ENCODE results near the gene WDR44.
"Not testable (repeated sequence)": the region's sequence is repeated elsewhere in the genome, so short reads cannot be mapped to it uniquely, and the experiment has no call there.

WDR44 gene

DNA sequence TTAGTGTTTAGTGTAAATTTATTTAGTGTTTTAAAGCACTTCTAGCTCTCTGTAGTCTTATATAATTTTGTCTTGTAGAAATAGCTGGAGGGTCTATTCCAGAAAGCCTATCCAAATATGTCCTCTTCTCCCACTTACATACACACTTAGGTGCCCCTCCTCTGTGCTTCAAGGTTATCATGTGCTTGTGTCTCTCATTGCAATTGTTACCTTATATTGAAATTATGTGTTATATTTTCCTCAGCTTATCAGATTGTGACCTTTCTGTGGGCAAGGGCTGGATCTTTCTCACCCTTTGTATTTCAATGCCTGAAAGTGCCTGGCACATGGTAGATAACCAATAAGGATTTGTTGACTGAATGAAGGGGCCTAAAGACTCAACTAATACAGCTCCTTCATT, 18.4 kb downstream of the WDR44 start:
- DNase-seq, result no peak

- DNase-seq, result no peak
These were observed 21.4 kb downstream of the WDR44 start for GRCh38 chrX:118367338-118367737.

DNA sequence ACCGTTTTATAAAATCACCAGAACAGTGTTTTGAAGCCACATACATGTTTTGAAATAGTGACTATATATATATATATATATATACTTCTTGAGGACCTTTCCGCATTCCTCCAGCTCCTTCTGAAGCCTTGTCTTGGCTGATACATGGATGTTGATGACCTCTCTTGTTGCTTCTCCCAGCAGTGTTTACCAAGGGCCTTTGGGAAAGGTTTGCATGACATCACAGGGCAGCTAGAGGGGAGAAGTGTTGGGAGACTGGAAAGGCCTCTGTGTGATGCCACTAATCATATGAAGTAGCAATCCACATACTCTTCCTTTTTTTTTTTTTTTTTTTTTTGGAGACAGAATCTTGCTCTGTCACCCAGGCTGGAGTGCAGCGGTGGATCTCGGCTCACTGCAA, 22.5 kb downstream of the WDR44 start:
- no peak for DNase-seq

- no peak for DNase-seq
These were observed 25.2 kb downstream of the WDR44 start for GRCh38 chrX:118370921-118371624.

GRCh38 chrX:118373538-118373937, 27.6 kb downstream of the WDR44 start:
- DNase-seq, result no peak

- DNase-seq, result no peak
These were observed 37.2 kb downstream of the WDR44 start for GRCh38 chrX:118383120-118383519.

- no peak for DNase-seq
These were observed 46.8 kb downstream of the WDR44 start for GRCh38 chrX:118392716-118393115.

GRCh38 chrX:118396113-118396512, 50.2 kb downstream of the WDR44 start:
- DNase-seq, result no peak

- no peak for DNase-seq
These were observed 72.9 kb downstream of the WDR44 start for GRCh38 chrX:118418811-118419251.

- DNase-seq, result no peak
These were observed 74.6 kb downstream of the WDR44 start for GRCh38 chrX:118420462-118420861.

GRCh38 chrX:118423558-118423957, 77.7 kb downstream of the WDR44 start:
- peak; percentile 15 for DNase-seq

DNA sequence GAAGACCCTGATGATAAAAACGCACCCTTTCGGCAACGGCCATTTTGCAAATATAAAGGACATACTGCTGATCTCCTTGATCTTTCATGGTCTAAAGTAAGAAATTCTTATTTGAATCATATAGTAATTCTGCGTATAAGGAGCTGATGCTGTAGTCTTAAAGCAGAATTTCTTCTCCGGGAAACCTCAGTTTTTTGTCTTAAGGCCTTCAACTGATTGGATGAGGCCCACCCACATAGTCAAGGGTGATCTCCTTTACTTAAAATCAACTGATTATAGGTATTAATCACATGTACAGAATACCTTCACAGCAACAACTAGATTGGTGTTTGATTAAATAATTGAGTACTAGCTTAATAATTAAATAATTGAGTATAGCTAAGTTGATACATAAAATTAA, 86.9 kb downstream of the WDR44 start:
- DNase-seq, result no peak

DNA sequence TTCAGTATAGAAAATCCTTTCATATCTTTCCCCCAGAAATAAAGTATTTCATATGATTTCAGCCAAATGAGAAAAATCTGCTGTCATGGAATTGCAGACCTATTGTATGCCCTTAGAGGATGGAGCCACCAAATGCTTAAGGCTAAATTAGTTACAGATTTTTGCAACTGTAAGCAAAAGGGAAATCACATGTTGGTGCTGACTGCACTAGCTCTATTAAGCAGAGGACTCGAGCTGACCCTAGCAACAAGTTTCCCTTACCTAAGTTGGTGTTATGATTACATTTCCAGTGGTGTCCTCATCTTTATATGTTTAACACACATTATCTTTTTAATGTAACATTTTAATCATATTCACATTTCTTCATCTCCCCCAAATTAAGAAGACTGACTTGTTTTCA, 91.4 kb downstream of the WDR44 start:
- DNase-seq, result no peak

DNA sequence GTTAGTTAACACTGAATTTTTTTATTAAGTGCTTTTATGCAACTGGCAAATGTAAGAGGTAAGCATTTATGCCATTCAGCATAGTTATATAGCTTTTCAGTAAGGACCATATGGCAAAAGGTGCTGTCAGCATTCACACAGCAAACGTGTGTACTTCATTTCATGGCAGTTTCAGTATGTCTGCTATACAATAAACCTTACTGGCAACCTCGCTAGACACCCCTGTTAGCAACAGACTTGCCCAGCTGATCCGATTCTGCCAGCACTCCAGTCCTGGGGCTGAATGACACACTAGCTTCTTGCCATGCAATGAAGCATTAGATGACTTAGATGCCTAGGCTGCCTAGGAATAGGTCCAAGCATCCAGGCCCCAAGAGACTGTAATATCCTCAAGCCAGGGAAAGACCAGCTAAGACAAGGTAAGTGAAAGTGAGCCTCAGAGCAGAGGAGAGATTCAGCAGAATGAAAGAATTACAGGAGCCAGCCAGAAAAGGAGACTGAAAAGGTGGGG, 102.4 kb downstream of the WDR44 start:
- no peak for DNase-seq

- no peak for DNase-seq
These were observed 109.1 kb downstream of the WDR44 start for GRCh38 chrX:118455013-118455412.

DNA sequence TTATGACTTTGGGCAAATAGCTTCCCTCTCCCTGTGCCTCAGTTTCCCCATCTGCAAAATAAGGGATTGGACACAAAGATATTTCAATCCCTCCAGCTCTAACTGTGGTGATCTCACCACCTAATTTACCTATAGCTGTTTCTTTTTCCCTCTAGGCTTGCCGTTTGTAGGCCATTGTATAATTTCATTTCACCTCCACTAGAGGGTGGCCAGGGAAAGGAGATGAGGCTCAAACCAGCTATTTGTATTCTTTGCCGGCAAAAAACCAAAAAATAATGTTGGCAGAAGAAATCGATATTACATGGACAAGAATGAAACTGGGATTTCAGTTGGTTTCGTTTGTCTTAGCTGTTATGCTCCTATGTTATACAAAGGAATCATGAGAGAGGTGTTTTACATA, 113.6 kb downstream of the WDR44 start:
- peak; percentile 4 for DNase-seq

DNA sequence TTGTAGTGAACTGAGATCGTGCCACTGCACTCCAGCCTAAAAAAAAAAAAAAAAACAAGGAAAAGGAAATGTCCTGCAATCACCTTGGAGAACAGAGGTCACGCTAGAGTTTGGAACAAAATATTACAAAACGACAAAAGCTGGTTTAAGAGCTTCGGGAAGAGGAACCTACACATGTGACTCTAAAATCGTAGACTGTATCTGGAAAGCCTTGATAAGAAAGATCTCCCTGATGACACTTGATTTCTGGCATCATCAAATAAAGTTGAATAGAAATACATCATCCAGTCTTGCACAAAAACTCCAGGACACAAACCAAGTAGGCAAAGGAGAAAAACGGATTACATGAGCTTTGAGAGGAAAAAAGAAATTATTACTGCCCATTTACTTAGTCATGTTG, 118.6 kb downstream of the WDR44 start:
- DNase-seq, result no peak

- no peak for DNase-seq
These were observed 122.2 kb downstream of the WDR44 start for GRCh38 chrX:118468122-118468521.

- not testable (repeated sequence) for DNase-seq
These were observed 124.9 kb downstream of the WDR44 start for GRCh38 chrX:118470721-118471347.

- DNase-seq, result no peak
These were observed 128.7 kb downstream of the WDR44 start for GRCh38 chrX:118474586-118474985.

GRCh38 chrX:118475903-118476302, 130.0 kb downstream of the WDR44 start:
- DNase-seq, result no peak

GRCh38 chrX:118480172-118480571, 134.3 kb downstream of the WDR44 start:
- DNase-seq, result no peak

DNA sequence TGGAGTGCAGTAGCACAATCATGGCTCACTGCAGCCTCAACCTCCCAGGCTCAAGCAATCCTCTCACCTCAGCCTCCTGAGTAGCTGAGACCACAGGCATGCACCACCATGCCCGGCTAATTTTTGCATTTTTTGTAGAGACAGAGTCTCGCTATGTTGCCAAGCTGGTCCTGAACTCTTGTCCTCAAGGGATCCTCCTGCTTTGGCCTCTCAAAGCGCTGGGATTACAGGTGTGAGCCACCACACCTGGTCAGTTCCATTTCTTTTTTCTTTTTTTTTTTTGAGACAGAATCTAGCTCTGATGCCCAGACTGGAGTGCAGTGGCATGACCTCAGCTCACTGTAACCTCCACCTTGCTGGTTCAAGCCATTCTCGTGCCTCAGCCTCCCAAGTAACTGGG, 136.5 kb downstream of the WDR44 start:
- DNase-seq, result not testable (repeated sequence)

DNA sequence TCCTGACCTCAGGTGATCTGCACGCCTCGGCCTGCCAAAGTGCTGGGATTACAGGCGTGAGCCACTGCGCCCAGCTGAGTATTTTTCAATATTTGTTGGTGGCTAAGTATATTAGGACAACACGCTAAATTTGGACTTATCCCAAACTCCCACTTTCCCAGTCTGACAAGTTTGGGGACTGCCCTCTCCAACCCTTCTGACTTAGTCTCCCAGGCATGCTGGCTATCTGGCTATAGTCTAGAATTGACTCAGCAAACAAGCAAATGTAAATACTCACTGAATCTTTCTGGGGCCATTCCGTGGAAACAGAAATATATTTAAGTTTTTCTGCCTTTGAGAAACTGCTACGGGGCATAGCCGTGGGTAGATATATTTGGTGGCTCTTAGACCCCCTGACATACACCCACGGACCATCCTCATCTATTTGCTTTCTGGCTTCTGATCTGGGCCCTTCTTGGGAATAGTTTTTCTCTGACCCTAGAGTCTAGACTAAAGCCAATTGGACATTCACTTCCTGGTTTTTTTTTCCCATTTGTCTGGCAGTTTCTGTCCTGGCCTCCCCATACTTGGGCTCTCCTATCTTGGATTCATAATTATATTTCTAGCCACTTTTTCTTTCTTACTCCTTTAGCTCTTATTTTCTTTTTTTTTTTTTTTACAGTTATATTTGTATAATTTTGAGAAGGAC, 138.5 kb downstream of the WDR44 start:
- DNase-seq, result no peak

Measured in stimulated activated CD4-positive, alpha-beta T cell treated with anti-CD3 and anti-CD28 coated beads, Interleukin-15, amount 100 ng/mL, for 24 hours (primary cell).